ENCODE results near the gene RPS14.

GRCh38 chr5:150448334-150448733, 1.2 kb downstream of the RPS14 start:
- TF ChIP-seq CTCF (conservative IDR thresholded peaks at IDR 0.05; ENCODE audit: low read length) (no peak), EZH2phosphoT487 (IDR thresholded peaks at IDR 0.05; ENCODE audit: borderline replicate concordance) (no peak)

Data from Loucy (cell line).